IPS-NIHi7 (cell line): Measurements from ENCODE around the gene SEC11C.
"Not testable (repeated sequence)": the region's sequence is repeated elsewhere in the genome, so short reads cannot be mapped to it uniquely, and the experiment has no call there.

ENCODE experiments used
- DNase-seq: peaks from one replicate; pipeline ENCODE4 v3.0.0; 2012; ENCODE audit warnings: mixed read lengths; ENCODE audit errors: extremely low spot score

Gene SEC11C

DNA sequence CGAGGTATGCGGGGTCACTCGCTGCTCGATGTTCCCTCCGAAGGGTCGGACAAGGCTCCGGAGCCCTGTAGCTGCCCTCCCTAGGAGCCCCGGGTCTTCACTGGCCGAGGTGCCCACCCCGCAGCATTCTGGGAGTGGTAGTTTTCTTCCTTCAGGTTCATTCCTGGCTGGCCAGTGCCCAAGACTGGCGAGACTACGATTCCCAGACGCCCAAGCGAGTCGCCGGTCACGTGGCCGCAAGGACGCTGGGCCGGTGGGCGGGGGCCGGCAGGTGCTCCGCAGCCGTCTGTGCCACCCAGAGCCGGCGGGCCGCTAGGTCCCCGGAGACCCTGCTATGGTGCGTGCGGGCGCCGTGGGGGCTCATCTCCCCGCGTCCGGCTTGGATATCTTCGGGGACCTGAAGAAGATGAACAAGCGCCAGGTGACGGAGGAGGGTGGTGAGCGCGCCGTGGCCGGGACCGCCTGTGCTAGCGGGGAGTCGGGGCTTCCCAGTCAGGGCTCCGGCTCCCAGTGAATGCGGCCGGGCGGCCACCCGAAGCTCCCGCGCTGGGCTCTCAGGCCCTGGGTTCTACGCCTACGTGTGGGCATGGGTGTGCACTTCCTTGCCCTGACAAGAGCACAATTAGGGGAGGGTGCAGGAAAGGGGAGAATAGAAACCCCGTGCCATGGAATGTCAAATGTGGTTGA, at the start of gene SEC11C:
Gene SEC11C (plus strand): TSS at position 270 of the 687 bp plus-strand sequence. CDS start 65 bp downstream, at position 335.
- peak; percentile 99 for DNase-seq

DNA sequence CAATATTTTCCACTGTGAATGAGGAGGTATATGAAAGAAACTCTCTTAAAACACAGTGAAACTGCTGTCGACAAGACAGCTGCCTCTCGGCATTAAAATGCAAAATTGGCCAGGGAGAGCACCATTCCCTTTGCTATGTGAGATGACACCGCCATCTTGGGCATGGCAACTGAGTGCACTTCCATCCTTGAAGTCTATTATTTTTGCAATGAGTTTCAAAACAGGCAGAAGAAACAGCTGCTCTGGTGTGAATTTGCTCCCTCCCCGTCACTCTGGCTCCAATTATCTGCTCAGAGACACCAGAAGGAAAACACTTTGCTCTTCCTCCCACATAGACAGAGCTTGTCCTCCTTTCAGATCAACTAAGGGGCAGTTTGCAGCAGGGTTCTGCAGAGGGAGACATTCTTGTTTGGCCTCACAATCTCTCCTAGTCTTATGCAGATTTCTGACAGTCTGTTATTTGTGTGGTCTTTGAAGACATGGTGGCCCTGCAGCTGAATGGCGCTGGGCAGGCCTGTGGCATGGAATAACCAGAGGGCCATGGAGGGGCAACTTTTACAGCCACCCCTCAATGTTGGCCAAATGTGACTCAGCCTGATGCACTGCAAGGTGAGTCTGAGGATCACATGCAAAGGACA, 48.6 kb upstream of the SEC11C start:
- DNase-seq, result no peak

DNA sequence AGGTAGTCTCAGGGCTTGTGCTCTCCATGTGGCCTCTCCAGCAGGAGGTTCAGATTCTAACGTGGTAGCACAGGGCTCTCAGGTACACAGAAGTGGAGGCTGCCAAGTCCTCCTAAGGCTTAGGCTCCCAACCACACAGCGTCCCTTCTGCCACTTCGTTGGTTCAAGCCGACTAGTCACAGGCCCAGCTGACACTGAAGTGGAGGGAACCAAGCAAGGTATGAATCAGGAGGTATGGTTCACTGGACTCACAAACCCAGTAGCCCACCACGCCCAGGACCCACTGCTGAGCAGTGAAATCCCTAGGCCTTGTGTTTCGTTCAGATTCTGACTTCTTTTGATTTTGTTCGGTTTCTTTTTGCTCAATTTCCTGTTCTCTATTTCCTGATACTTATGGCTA, 46.0 kb upstream of the SEC11C start:
- DNase-seq, result no peak

DNA sequence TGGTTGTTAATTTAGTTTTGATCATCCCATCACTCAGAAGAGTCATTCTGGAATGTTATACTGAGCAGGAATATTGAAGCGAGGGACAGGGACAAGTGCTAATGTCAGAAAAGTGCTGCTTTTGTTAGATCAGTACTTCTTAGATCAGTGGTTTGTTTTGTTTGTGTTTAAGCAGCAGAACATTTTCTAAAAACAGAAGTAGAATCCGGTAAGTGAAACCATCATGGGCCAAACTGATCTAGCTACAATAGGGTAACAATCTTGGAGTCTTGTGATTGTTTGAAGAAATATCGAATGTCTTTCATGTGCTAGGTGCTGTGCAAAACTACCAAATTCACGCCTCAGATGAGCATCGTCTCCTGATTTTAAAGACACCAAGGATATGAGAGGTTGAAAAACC, 45.1 kb upstream of the SEC11C start:
- DNase-seq, result no peak

DNA sequence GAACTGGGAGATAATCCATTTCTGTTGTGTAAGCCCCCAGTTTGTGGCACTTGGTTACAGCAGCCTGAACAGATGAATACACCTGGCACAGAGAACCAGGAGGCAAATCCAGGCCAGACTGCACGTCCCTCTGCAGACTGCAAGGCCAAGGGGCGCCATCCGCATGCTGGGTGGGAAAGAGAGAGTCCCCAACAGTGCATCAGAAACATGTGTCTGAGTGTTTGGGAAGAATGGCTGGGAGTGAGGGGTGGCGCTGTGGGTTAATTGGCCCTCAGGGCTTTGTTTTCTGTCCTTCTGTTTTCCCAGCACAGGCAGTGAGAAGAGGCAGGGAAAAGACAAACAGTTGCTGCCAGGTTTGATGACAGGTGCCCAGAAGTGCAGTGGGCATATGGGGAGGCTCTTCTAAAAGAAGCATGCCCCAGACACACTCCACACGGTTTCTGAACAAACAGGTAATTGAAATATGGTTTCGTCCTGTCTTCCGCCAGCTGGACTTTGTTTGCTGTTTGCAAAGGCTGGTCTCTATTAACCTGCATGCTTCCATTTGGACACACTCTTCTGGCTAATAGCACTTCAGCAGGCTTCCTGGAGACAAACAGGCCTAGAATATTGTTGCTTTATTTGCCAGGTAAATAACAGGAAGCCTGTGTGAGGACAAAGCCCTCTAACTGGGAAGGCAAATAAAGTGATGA, 43.4 kb upstream of the SEC11C start:
- peak; percentile 52 for DNase-seq

DNA sequence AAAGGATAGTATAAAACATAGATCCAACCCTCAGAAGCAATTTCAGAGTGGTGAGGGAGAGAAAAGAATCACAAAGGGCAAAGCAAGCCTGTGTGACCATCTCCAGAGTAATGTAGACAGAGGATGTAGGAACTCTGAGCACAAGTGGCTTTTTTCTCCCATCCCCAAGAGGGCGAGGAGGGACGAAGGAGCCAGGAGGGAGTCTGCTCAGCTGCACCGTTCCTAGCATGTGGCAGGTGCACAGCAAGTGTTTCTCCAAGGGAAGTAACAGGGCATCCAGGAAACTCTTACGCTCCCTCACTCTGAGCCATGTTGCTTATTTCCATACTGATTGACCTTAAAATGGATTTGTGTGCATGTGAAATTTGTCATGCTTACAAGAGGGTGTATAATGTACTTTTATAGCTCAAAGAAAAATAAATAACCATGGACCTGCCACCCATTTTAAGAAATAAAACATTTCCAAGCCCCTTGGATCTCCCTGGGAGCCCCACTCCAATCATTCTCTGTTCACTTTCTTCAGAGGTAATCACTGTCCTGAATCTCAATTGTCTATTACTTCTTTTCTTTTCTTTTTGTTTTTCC, 37.8 kb upstream of the SEC11C start:
- peak; percentile 22 for DNase-seq

DNA sequence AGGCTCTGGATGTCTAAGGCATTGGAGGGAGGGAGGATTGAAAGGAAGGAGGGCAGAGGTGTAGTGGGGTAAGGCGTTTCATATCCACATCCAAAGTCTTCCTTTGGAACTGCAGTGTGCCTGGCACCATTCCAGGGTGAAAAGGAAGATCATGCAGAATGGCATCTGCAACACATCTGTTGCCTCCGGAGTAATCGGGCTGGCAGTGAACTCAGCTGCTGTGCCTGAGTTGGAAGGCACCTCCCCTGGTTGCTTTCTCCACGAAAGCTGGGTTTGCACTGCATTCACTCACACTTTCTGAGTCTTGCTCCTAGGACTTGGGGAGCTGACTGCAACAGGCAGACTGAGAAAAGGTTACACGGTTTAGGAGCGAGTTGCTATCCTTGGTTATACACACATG, 30.3 kb upstream of the SEC11C start:
- no peak for DNase-seq

DNA sequence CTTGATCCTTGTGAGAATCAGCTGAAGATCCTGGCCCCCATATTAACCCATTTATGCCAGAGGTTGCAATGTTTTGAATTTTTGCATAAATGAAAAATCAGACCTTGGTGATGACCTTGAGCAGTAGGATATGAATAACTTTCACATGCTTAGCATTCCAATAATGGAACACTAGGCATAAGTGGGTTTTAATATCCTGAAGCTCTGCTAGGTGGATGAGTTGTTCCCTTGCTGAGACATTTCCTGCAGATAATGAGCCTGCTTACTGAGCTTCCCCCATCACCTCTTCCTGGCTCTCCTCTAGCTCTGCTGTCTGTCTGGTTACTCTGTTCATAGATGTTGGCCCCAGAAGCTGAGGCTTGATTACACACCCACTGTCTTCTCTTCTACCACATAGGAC, 25.5 kb upstream of the SEC11C start:
- no peak for DNase-seq

DNA sequence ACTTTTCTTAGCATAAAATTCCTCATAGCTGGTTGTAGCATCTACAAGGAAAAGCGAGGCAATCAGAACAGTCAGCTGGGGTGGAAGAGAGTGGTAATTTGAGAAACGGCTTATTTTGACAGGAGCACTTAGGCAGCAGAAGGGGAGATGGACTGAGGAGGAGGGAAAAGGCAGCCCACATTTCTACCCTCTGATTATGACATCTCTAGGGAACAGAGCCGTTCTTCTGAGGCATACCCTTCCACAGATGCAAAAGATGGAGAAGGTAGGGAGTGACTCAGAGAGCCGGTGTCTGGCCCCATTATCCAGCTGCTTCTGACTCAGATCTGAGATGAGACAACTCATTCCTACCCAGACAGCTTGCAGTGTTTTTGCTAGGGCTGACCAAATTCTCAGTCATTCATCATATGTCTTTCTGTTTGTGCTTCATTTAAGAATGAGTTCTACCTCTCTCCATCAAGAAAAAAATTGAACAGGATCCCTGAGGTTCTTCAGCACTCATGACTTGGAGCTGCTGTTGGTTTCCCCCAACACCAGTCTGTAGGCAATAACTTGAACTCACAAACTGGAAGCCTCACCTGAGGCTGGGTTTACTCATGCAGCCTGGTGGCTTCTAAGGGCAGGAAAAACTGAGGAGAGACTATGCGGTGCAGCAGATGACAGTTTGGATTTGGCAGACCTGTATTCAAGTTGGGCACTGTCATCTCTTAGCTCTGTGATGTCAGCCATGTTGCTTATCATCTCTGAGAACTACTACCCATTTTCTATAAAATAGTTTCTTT, 15.9 kb upstream of the SEC11C start:
- DNase-seq, result no peak

DNA sequence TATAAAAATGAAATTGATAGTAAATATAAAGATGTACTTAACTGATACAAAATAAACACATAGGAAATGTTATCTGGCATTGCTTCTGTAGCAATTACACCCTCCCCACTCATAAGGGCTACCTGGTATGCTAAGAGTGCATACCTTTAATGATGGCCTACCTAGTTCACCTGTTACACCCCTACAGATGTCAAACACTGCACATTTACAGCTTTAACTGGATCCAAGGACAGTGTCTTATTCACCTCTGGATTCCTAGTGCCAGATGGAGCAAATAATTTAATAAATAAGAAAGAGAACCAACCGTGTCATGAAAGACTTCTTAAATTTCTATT, 15.3 kb upstream of the SEC11C start:
- no peak for DNase-seq

DNA sequence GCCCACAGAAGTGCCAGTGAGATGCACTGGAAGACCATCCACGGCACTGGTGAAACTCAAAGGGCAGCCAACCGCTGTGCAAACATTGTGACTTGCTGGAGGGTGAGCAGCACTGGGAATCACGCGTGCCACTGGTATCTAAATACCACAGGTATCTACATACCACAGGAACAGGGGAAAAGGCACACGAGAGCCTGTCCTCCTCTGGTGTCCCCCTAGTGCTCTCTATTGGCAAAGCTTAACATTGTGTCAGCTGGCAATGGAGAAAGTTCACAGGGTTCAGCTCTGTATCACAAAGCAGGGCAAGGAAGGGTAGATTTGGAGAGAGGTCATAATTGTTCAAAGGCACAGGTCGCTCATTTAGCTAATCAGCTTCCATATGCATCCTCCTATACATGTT, 12.6 kb upstream of the SEC11C start:
- peak; percentile 37 for DNase-seq

DNA sequence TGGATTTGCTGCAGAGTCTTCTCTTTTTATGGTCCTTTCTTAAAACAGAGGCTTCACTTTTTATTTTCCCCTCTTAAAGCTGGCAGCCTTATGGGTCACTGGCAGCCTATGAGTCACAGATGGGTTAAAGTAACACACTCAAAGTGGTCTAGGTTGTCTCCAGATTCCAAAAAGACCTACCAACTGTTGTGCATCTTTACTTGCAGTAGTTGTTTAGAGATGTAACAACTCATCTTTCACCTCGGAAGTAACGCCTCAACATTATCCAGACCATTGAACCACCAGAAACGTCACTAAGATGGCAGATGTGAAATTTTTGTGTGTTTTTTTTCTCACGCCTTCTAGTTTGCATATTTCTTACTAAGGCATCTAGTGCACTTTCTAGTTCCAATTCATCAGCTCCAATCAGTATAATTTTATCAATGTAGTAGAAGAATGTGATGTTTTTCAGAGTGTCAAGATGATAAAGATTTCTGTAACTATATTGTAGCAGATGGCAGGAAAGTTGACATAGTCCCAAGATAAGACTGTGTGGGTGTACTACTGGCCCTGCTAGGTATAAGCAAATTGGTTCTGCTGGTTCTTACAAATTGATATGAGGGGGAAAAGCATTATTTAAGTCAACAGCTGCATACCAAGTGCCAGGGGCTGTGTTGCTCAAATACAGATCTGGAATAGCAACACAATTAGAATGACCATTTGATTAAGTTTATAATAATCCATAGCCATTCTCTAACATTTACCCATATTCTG, 9.6 kb upstream of the SEC11C start:
- no peak for DNase-seq

DNA sequence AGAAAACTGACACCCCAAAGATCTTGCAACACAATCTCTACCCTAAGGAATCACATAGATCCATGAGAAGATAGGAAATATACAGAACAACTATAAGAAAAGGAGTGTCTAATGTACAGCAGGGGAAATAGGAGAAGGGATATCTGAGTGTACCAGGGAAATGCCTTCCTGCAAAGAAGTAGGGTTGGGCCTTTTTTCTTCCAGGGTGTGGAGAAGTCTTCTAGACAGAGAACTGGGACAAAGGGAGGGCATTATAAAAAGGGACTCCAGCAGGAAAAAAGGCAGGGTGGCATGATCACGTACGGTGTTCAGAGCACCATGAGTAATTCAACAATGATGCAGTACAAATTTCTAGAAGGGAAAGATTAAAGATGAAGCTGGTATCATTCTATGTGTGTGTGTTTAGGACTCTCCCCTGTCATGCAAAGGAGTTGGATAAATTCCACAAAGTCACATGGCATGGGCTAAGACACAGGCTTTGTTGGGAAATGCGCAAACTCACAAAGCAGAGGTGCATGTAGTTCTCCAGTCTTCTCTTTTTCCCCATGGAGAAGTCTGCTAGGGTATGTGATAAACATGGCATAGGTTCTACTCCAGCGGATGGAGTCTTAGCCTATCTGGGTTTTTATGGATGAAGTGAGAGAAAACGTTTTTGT, 6.7 kb upstream of the SEC11C start:
- no peak for DNase-seq

DNA sequence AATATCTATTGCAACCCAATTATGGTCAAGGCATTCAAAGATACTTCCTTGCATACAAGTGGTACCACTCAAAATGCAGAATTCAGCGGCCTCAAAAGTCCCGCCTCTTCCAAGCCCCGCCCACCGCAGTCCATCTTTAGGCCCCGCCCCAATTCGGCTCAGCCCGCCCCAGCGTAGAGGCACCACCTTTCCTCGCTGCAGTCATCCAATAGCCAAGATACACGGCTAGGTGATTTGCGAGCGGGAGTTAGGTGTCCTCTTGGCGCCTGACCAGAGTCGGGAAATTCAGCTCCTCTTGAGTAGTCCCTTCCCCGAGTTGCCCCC, 431 bp upstream of the SEC11C start:
- peak; percentile 99 for DNase-seq

DNA sequence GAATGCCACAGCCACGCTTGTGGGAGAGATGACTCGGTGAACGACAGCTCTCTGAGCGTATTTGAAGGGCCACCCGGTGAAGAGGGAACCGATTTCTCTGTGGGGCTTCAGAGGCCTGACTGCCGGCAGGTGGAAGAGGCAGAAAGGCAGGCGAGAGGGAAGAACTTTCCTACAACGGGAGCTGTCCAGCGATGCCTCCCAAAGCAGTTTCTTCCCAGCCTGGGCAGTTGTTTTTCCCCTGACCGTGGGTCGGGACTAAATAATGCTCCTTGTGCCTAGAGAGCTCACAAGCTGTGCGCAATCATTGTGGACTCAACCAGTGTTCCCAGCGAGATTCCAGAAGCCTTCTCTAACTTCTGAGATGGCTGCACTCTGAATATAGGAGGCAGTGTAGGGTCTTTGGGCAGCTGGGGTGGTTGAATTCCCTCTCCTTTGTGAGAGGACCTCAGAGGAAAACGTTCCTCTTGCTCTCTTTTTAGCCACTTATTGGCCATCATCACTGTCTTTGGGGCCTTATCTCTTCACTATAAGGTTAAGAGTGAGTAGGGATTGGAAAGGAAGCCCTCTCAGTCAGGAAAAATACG, 710 bp downstream of the SEC11C start:
- DNase-seq, result peak; percentile 78

DNA sequence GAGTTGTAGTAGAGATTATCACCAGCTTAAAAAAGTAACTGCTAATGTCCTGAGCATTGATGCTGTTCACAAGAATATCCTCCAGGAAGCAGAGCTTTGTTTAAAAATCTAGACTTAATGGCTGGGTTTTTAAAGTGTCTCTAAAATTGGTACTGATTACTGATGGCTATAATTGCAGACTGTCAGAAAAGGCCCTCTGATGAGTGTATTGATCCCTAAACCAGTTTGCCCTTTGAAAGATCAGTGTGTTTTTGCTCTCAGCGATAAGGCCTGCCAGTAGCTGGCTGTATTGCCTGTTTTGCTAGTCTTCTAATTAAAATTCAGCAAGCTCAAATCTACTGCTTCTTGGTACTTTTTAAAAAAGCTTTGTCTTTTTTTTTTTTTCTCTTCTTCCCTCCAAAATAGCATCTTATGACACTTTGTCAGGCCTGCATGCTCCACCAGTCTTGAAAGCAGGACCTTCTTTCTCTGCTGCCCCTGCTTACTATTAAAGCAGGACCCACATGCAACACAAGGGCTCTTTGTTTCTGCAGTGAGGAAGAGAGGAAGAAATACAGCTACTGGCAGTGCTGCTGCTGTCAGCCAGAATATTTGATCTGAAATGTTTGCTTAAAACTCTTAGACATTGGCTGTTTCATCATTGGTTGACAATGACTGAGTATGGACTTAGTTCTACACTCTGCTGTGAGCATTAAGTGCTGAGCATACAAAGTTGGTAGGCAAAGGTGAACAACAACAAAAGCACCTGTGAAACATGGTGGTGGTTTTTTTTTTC, 1.8 kb downstream of the SEC11C start:
- DNase-seq, result no peak

DNA sequence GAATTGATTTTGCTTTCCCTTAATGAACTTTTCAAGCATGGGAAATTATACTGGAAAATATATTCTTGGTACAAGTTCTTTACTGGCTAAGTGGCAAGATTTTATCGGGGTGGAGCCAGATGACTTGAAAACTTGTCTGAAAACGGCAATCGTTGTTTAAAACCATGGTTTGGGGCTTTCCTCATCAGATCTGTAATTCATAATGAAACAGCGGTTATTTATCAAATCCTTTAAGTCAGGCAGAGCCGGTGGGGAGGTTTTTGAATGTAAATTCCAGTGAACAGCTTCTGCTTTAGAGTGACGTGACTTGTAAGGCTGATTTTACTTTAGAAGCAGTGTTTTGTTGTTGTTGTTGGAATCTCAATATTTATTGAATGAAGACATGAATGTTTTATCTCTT, 2.6 kb downstream of the SEC11C start:
- no peak for DNase-seq

DNA sequence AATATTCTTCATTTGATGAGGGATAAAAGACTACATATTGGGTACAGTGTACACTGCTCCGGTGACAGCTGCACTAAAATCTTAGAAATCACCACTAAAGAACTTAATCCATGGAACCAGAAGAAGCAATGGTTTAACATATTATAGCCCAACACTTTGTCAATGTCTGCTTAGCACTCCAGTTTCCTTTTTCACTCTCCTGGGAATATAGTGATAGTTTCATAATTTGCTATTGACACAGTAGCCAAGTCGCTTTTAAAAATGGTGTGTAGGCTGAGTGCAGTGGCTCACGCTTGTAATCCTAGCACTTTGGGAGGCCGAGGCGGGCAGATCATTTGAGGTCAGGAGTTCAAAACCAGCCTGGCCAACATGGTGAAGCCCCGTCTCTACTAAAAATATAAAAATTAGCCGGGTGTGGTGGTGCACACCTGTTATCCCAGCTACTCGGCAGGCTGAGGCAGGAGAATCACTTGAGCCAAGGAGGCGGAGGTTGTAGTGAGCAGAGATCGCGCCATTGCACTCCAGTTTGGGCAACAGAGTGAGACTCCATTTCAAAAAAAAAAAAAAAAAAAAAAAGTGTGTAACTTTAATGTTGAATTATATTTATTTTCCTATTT, 3.2 kb downstream of the SEC11C start:
- DNase-seq, result not testable (repeated sequence)

DNA sequence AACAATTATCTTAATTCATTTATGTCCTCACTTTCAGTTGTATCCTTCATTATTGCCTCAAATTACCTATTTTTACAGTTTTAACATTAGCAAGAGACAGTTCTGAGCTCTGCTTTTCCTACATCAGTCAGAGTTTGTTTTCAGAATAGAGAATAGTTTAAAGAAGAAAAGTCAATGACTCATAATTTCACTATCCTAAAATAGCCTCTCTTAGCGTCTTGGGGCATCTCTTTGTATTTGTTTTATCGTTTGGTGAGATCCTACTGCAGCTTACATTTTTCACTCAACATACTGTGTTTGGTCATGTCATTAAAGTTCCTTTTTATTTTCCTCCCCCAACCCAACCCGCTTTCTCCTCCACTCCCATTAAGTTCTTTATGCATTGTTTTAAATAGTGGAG, 3.8 kb downstream of the SEC11C start:
- DNase-seq, result no peak
